Mammary epithelial cell (primary cell): ENCODE data around the gene ANKRD33B.

ENCODE experiments used
- EZH2 ChIP-seq: IDR thresholded peaks from 2 replicates; pipeline ENCODE4 v1.6.1; 2012; ENCODE audit warnings: low read length, inconsistent platforms, borderline replicate concordance
- TF ChIP-seq, protein P1 (sequence below), 2 donors: IDR thresholded peaks in 1 of 2; conservative IDR thresholded peaks in 1 of 2; 2 replicates each; pipeline ENCODE4 v1.5.1; 2011 to 2012; ENCODE audit warnings: inconsistent platforms in 2 of 2, low read length in 2 of 2, mild to moderate bottlenecking in 2 of 2, control low read depth in 1 of 2, low read depth in 1 of 2; ENCODE audit not compliant: insufficient read depth in 1 of 2; ENCODE audit errors: extremely low read depth in 1 of 2

DNA sequence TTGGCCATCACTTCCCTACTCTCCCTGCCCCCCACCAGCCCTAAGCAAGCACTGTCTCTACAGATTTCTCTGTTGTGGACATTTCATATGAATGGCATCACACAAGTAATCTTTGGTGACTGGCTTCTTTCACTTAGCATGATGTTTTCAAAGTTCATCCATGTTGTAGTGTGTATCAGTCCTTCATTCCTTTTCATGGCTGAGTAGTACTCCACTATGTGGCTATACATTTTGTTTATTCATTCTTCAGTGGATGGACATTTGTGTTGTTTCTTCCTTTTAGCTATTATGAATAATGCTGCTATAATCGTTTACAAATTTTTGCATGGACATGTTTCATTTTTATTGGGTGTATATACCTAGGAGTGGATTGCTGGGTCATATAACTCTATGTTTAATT lies 113.1 kb downstream of the ANKRD33B start:
- TF ChIP-seq, protein P1, sequence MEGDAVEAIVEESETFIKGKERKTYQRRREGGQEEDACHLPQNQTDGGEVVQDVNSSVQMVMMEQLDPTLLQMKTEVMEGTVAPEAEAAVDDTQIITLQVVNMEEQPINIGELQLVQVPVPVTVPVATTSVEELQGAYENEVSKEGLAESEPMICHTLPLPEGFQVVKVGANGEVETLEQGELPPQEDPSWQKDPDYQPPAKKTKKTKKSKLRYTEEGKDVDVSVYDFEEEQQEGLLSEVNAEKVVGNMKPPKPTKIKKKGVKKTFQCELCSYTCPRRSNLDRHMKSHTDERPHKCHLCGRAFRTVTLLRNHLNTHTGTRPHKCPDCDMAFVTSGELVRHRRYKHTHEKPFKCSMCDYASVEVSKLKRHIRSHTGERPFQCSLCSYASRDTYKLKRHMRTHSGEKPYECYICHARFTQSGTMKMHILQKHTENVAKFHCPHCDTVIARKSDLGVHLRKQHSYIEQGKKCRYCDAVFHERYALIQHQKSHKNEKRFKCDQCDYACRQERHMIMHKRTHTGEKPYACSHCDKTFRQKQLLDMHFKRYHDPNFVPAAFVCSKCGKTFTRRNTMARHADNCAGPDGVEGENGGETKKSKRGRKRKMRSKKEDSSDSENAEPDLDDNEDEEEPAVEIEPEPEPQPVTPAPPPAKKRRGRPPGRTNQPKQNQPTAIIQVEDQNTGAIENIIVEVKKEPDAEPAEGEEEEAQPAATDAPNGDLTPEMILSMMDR (conservative IDR thresholded peaks at IDR 0.05 in 1 of 2, IDR thresholded peaks at IDR 0.05 in 1 of 2; ENCODE audit: extremely low read depth in 1 of 2, insufficient read depth in 1 of 2, low read depth in 1 of 2, low read length in 2 of 2) = no peak
- TF ChIP-seq EZH2 = no peak
